ELF-1 (cell line): ENCODE measurements around the gene GPM6B.
"Not testable (repeated sequence)": the region's sequence is repeated elsewhere in the genome, so short reads cannot be mapped to it uniquely, and the experiment has no call there.

Experiments used
- DNase-seq: peaks from one replicate; pipeline ENCODE4 v3.0.0-alpha.2; 2016; ENCODE audit warnings: low read depth, low spot score

Gene GPM6B

DNA sequence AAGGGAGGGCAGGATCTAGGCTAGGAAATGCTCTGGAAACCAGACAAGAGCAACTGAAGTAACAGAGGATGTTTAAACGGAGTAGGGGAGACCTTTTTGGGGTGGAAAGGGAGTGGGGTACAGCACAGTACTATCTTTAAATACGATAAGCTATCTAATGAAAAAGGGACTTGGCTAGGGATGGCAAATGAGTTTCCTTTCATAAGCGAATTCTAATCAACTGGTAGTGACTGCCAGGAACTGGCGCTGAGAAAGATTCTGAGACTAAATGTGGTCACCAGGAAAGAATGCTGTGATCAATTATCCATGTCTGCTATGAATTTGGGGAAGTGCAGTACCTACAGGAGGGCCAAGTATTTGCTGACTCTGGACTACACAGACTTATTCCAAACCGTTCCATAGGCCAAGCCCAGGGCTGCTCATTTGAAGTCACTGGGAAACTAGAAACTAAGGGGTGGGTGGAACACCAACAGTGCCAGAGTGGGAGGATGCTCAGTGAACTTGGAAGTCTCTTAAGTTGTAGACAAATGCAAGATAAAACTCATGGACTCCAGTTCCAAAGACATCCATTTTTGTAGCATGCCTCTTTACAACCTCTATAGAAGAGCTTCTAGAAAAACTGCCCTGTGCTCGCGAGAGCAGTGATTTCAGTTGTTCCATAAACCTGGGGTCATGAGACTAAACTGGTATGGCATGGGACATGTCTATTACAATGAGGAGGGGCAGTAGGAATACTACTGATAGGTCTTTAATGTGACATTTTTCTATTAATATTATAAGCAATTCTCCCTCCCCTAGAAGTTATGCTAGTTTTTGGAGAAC, 84.4 kb downstream of the GPM6B start:
- DNase-seq = no peak

DNA sequence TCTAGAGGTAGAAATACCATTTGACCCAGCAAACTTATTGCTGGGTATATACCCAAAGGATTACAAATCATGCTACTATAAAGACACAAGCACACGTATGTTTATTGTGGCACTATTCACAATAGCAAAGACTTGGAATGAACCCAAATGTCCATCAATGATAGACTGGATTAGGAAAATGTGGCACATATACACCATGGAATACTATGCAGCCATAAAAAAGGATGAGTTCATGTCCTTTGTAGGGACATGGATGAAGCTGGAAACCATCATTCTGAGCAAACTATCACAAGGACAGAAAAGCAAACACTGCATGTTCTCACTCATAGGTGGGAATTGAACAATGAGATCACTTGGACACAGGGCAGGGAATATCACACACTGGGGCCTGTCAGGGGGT, 86.4 kb downstream of the GPM6B start:
- not testable (repeated sequence) for DNase-seq

- not testable (repeated sequence) for DNase-seq
Observed at GRCh38 chrX:13726583-13726982, 90.3 kb downstream of the GPM6B start.

- DNase-seq = peak; percentile 75
Observed at GRCh38 chrX:13724878-13725277, 92.0 kb downstream of the GPM6B start.

DNA sequence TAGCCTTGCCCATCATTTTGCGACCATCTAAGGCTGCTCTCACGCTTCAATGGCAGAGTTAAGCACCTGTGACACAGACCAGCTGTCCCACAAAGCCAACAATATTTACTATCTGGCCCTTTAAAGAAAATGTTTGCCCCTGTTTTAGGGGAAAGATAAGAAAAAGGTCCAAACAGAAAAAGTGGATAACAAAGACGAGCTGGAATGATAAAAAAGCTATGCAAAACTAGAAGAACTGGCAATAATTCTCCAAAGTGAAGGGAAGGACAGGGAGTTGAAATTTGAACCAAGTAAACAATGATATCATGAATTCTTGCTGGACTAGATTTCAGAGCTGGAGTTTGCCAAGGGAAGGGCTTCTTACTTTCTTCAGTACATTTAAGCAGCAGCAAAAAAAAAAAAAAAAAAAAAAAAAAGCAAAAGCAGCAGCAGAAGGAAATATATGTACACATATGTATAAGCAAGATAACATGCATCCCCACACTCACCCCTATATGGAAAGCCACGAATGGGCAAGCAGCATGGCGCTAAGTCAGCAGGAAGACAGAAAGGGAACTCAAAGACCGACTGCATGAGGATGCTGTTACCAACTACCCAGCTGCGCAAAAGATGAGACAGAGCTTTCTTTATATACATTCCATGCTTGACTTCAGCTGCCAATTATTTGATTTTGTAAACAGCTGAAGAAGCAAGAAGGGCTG, 94.9 kb downstream of the GPM6B start:
- no peak for DNase-seq

DNA sequence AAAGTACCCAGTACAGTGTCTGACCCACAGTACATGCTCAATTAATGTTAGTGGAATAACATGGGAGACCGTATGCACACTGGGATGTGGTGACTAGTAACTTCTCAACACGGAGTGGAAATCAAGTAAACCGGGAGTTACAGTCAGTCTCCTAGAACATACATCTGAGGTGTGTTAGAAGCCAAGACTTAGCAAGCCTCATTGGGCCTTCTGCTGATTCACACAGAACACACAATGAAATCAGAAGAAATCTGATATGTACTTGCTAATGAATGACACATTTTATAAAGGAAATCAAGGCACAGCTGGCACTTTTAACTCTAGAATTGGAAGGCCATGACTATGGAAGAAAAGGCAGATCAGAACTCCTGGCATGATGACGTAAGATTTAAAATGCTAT, 95.5 kb downstream of the GPM6B start:
- DNase-seq = no peak
